Smooth muscle cell (in vitro differentiated cells): Measurements from ENCODE around the gene SRRM4. TPM values are rescaled to one million over a fixed set of nuclear protein-coding genes. Genes with fewer than 3 reads are reported as not detected.
"Not testable (repeated sequence)": the region's sequence is repeated elsewhere in the genome, so short reads cannot be mapped to it uniquely, and the experiment has no call there.

ENCODE experiments used
- DNase-seq: peaks from one replicate; lab custom pipeline; 2025; ENCODE audit not compliant: unreplicated experiment; lab: John Stamatoyannopoulos, UW
- H2AFZ ChIP-seq: fragments of 200-600 bp; sonication (generic); 2 replicates; pipeline ENCODE4 v1.6.0; 2016; ENCODE audit warnings: antibody characterized with exemption, low read depth, mild to moderate bottlenecking
- H3F3A ChIP-seq: fragments of 200-600 bp; sonication (generic); 2 replicates; pipeline ENCODE4 v1.6.0; 2017; ENCODE audit warnings: antibody characterized with exemption, low read depth
- H3K27ac ChIP-seq: fragments of 200-600 bp; sonication (generic); 2 replicates; pipeline ENCODE4 v1.5.1; 2016; ENCODE audit warnings: low read depth, mild to moderate bottlenecking
- H3K27me3 ChIP-seq: fragments of 200-600 bp; sonication (generic); 2 replicates; pipeline ENCODE4 v1.6.1; 2016; ENCODE audit warnings: low read depth, mild to moderate bottlenecking
- H3K36me3 ChIP-seq: fragments of 200-600 bp; sonication (generic); 2 replicates; pipeline ENCODE4 v1.5.1; 2016; ENCODE audit warnings: low read depth
- H3K4me1 ChIP-seq: fragments of 200-600 bp; sonication (generic); 2 replicates; pipeline ENCODE4 v1.5.1; 2016; ENCODE audit warnings: low read depth
- H3K4me2 ChIP-seq: fragments of 200-600 bp; sonication (generic); 2 replicates; pipeline ENCODE4 v1.6.0; 2016; ENCODE audit warnings: mild to moderate bottlenecking
- H3K4me3 ChIP-seq: fragments of 200-600 bp; sonication (generic); 2 replicates; pipeline ENCODE4 v1.5.1; 2016; ENCODE audit warnings: mild to moderate bottlenecking
- H3K79me2 ChIP-seq: fragments of 200-600 bp; sonication (generic); 2 replicates; pipeline ENCODE4 v1.6.0; 2016; ENCODE audit warnings: low read depth, mild to moderate bottlenecking
- H3K9ac ChIP-seq: fragments of 200-600 bp; sonication (generic); 2 replicates; pipeline ENCODE4 v1.6.0; 2016; ENCODE audit warnings: low read depth
- H3K9me3 ChIP-seq: fragments of 200-600 bp; sonication (generic); replicated peaks from 2 replicates; pipeline ENCODE4 v1.5.1; 2016; ENCODE audit warnings: low read depth
- H4K20me1 ChIP-seq: fragments of 200-600 bp; sonication (generic); 2 replicates; pipeline ENCODE4 v1.6.0; 2016; ENCODE audit warnings: low read depth
- CTCF ChIP-seq: fragments of 200-600 bp; sonication (generic); IDR thresholded peaks from 2 replicates; pipeline ENCODE4 v1.5.1; 2017; ENCODE audit warnings: borderline replicate concordance, mild to moderate bottlenecking, antibody characterized with exemption; ENCODE audit not compliant: insufficient read depth, poor library complexity, severe bottlenecking
- WGBS: methylation state at CpG from one replicate; pipeline ENCODE4 v1.1.7; 2016; ENCODE audit warnings: low lambda C conversion rate; 5-methylcytosine and 5-hydroxymethylcytosine counted together
- polyA plus RNA-seq: library from polyadenylated mRNA; unstranded; fragments of >200 nt; fragmentation: Nextera tagmentation; extraction: Ambion mirVana; gene quantifications from 2 replicates; pipeline ENCODE4 v1.2.1, GENCODE V29; 2016
- total RNA-seq: library from RNA; depleted of rRNA; stranded (reverse); fragments of >200 nt; gene quantifications from 2 replicates; pipeline ENCODE4 v1.2.3, GENCODE V29; 2014

Gene SRRM4
- total and polyA plus RNA-seq, 2 experiments from 2014 or later, result 0.04 TPM; not detected in 1

GRCh38 chr12:119006746-119007145 is 25.4 kb downstream of the SRRM4 start:
- Histone ChIP-seq H3K4me2 (no peak overlapping the region), H3K79me2 (no peaks in the 10 kb centered on the region), H3K27me3 (no peaks in the 10 kb centered on the region), H4K20me1 (no peaks in the 10 kb centered on the region), H2AFZ (no peak overlapping the region), H3K36me3 (no peaks in the 10 kb centered on the region), H3K4me3 (no peak overlapping the region), H3K9ac (no peak overlapping the region), H3K4me1 (peaks cover 29% of the 10 kb centered on the region), H3K9me3 (no peaks in the 10 kb centered on the region), H3K27ac (no peak overlapping the region), H3F3A (no peaks in the 10 kb centered on the region)
- no peak for TF ChIP-seq CTCF
- 43% methylated on average over 5 of the region's 5 CpGs for WGBS
- no peak for DNase-seq

GRCh38 chr12:119008273-119008672 is 26.9 kb downstream of the SRRM4 start:
- H3F3A ChIP-seq, H3K36me3 ChIP-seq, H3K4me2 ChIP-seq, H3K4me3 ChIP-seq, H4K20me1 ChIP-seq, H3K9me3 ChIP-seq, DNase-seq, H3K27ac ChIP-seq, H3K27me3 ChIP-seq, H3K79me2 ChIP-seq, H3K9ac ChIP-seq, H2AFZ ChIP-seq: not testable (repeated sequence)
- 92% methylated on average over 1 of the region's 1 CpG for WGBS
- H3K4me1 ChIP-seq, result peaks cover 29% of the 10 kb centered on the region

GRCh38 chr12:119008691-119009221 is 27.4 kb downstream of the SRRM4 start:
- TF ChIP-seq CTCF, result no peak
- Histone ChIP-seq H3K27ac (no peak overlapping the region), H3K36me3 (no peaks in the 10 kb centered on the region), H3K4me2 (no peak overlapping the region), H4K20me1 (no peaks in the 10 kb centered on the region), H2AFZ (no peak overlapping the region), H3K4me1 (peaks cover 29% of the 10 kb centered on the region), H3K9ac (no peak overlapping the region), H3K4me3 (no peak overlapping the region), H3F3A (no peaks in the 10 kb centered on the region), H3K27me3 (no peaks in the 10 kb centered on the region), H3K9me3 (no peaks in the 10 kb centered on the region), H3K79me2 (no peaks in the 10 kb centered on the region)
- WGBS, result 30% methylated on average over 20 of the region's 20 CpGs
- DNase-seq, result no peak

GRCh38 chr12:119011231-119011630 is 29.9 kb downstream of the SRRM4 start:
- Histone ChIP-seq H4K20me1 (no peaks in the 10 kb centered on the region), H3K27me3 (no peaks in the 10 kb centered on the region), H3F3A (no peaks in the 10 kb centered on the region), H3K4me2 (no peak overlapping the region), H2AFZ (no peak overlapping the region), H3K27ac (no peak overlapping the region), H3K79me2 (no peaks in the 10 kb centered on the region), H3K9ac (no peak overlapping the region), H3K4me3 (no peak overlapping the region), H3K36me3 (no peaks in the 10 kb centered on the region), H3K4me1 (peaks cover 21% of the 10 kb centered on the region), H3K9me3 (no peaks in the 10 kb centered on the region)
- DNase-seq, result no peak
- 17% methylated on average over 2 of the region's 2 CpGs for WGBS
- TF ChIP-seq CTCF, result no peak
